GM12873 (cell line): ENCODE measurements around the gene MEGF11.

ENCODE experiments used
- CTCF ChIP-seq: IDR thresholded peaks from 2 replicates; pipeline ENCODE4 v1.5.1; 2012; ENCODE audit warnings: low read depth, mild to moderate bottlenecking, moderate library complexity, low read length, control low read depth; ENCODE audit not compliant: insufficient read depth; ENCODE audit errors: missing control alignments

Gene MEGF11

DNA sequence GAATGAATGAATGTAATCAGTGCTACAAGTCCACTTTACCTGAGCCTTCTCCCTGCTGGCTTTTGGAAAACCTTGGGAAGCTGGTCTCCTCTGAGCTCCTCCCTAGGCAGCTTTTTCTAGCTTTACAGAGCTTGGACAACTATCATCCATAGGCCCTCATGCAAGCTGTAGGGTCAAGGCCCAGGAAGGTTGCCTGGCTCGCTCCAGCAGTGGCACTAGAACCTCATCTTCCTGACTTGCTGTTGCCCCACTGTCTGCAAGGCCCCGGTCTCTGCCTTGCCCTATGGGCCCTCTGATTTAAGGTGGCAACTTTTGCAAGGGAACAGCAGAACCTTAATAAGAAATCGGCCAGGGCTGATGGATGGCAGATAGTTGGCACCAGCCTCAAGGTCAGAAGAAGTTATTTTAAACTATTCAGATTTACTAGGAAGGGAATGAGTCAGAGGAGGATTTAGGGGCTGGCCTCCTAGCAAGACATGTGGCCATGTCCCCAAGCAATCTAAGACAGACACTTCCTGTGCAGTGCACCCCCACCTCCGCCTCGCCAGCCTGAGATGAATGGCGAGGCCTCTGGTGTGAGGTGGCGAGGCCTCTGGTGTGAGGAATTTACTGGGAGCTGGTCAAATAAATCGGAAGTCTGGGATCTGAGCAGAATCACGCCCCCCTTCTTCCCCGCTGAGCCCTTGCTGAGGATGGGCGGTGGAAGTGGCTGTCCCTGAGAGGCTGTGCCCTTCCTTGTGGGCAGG, 180.8 kb downstream of the MEGF11 start:
- no peak for TF ChIP-seq CTCF

DNA sequence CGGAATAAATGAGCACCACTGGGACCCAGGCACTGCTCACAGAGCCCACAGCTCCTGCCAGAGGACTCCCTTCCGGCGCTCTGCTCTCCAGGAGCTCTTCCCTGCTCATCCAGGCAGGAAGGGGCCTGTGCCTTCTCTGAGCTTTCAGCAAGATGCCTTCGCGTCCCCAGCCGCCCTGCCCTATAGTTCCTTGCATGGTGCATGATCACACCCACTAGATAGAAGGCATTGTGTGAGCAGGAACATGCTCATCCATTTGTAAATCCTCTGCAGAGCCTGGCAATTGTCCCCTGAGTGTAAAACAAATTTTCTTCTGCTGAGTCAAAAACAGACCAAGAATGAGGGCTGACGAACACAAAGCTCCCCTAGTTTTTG, 181.6 kb downstream of the MEGF11 start:
- no peak for TF ChIP-seq CTCF

- no peak for TF ChIP-seq CTCF
These were observed 182.2 kb downstream of the MEGF11 start for GRCh38 chr15:66071160-66071920.

DNA sequence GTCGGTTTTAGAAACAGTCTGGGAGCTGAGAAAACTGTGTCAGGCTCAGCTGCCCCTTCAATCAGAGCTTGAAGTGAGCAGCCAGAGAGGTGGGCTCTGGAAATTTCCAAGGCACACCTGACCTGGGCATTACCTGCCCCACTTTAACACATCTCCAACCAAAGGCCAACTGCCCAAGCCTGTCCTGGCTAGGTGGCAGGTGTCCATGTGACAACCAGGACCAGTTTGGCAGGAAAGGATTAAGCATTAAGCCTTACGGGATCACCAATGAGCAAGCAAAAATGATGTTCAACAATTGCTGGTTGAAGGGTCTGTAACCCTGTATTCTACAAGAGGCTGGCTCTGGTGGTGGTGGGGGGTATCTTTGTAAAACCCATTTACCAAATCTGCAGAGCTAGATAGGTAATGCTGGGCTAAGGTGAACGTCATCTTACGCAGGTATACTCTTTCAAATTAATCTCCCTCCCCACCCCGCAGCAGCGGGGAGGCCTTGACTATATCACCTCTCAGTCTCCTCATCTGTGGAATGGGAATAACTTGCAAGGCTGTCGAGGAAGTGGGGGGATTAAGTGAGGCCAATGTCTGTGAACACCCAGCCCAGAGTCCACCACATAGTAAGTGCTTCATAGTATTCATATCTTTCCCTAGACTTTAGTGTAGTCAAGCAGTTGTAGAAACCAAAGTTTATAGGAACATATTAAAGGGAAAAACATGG, 183.2 kb downstream of the MEGF11 start:
- no peak for TF ChIP-seq CTCF

- no peak for TF ChIP-seq CTCF
These were observed 183.8 kb downstream of the MEGF11 start for GRCh38 chr15:66069751-66070150.

DNA sequence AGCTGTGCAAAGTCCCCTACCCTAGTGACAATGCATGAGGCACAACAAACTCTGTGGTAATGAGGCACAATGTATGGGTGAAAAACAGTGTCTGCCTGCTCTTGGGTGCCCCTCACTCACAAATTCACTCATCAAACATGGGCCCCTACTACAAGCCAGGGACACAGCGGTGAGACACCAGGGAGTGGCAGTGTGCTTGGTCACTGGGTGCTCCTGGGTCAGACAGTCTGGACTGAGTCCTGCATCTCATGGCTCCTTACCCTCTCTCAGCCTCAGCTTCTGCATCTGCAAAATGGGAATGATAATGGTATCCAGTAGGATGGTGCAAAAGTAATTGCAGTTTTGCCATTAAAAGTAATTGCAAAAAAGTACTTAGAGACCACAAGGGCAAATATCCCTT, 184.7 kb downstream of the MEGF11 start:
- no peak for TF ChIP-seq CTCF

DNA sequence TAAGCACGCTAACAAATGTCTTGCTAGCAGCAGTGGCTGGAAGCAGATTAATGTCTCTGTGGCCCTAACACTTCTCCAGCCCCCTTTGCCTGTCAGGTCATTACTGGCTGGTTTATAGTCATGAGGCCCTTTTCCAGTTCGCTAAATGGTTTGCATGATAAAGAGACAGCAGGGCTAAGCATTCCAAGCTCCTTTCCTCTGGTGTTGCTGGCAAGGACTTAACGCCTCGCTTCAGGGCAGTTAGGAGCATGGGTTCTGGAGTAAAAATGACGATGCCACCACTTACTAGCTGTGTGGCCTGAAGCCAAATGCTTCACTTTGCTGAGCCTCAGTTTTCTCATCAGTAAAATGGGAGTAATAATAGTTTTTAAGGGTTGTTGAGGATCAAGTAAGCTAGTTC, 185.9 kb downstream of the MEGF11 start:
- no peak for TF ChIP-seq CTCF
